Motor neuron (in vitro differentiated cells): ENCODE measurements around the gene HIPK2. TPM values are rescaled to one million over a fixed set of nuclear protein-coding genes. Genes with fewer than 3 reads are reported as not detected.

Experiments used
- ATAC-seq, 8 experiments: fragments of 200-7000 bp; cut with Tn5 transposase; replicated peaks in 6 of 8; 2 replicates each; pipeline ENCODE4 v1.8.0; 2021; ENCODE audit warnings: mild to moderate bottlenecking in 8 of 8, moderate library complexity in 8 of 8
- H3K27ac ChIP-seq, 2 donors: fragments of 250-450 bp; sonication (Bioruptor Pico); 2 replicates each; pipeline ENCODE4 v1.9.0; 2021; ENCODE audit warnings: antibody characterized with exemption in 2 of 2, mild to moderate bottlenecking in 2 of 2, moderate library complexity in 1 of 2
- H3K4me1 ChIP-seq, 2 donors: fragments of 250-450 bp; sonication (Bioruptor Pico); replicated peaks in 1 of 2; 2 replicates each; pipeline ENCODE4 v1.6.1; 2021; ENCODE audit warnings: antibody characterized with exemption in 2 of 2, mild to moderate bottlenecking in 2 of 2, moderate library complexity in 1 of 2
- H3K4me3 ChIP-seq, 5 donors: fragments of 250-450 bp; sonication (Bioruptor Pico); 2 replicates each; pipeline ENCODE4 v1.9.0; 2021; ENCODE audit warnings: antibody characterized with exemption in 5 of 5, mild to moderate bottlenecking in 5 of 5, moderate library complexity in 4 of 5
- WGBS, 10 experiments: fragments of 450-650 bp; shearing (Covaris generic); methylation state at CpG; one replicate each; pipeline ENCODE4 v1.0.0; 2022; 5-methylcytosine and 5-hydroxymethylcytosine counted together
- in situ Hi-C, 9 experiments: fragments of 400-800 bp; cut with MboI; loops; one replicate each; pipeline ENCODE4 v1.15.0; 2021; ENCODE audit warnings: low sequenced_read_pairs in 9 of 9, low pct_unique_long_range_greater_than_20kb in 2 of 9; ENCODE audit not compliant: unreplicated experiment in 9 of 9
- total RNA-seq, 8 experiments: library from RNA; unstranded; fragments of 300-600 nt; gene quantifications; 2 replicates each; pipeline versions ENCODE4 v1.2.3 to v1.2.4, GENCODE V29; 2022

HIPK2 gene
- total RNA-seq, 8 experiments from 2014 or later, result 2.0 to 34.9 (median 15.8) TPM

- no peak overlapping the region for H3K27ac ChIP-seq
- in situ Hi-C loops, result no loop called here
- no peak for ATAC-seq
- H3K4me3 ChIP-seq, result no peak overlapping the region
- peaks cover 0 to 4% of the 10 kb centered on the region in 2 donors for H3K4me1 ChIP-seq
Measured at GRCh38 chr7:139687211-139687954, 90.4 kb downstream of the HIPK2 start.

DNA sequence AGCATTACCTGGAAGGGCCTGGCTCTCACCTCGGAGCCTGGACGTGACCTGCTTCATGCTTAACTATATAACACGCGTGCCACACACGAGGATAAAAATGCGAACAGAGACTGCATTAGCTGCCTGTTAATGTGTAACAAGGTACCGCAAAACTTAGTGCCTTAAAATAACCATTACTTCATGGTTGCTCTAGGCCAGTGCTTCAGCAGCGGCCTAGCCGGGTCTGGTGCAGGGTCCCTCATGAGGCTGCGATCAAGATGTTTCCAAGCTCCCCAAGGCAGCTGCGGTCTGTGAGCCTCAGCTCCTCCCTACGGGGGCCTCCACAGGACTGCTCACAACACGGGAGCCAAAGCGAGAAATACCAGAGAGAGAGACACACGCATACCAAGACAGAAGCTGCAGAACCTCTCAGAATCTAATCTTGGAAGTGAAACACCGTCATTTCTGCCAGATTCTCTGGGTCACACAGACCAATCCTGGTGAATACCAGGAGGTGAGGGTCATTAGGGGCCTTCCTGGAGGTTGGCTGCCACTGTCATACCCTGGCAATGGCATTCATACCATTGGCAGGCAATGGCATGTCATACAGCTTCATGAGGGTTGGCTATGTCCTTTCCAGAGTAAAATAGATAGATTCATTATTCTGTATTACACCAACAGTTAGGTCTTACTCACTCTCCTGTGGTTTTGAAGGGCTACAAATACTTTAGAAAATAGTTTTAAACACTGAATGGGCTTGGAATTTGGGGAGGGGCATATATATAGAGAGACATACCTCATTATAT is 94.5 kb downstream of the HIPK2 start:
- Histone ChIP-seq H3K4me1 (peaks cover 0 to 9% of the 10 kb centered on the region in 2 donors), H3K27ac (no peak overlapping the region), H3K4me3 (no peak overlapping the region)
- ATAC-seq, result no peak
- 32 to 94% (median 86%) methylated on average over 1 to 13 of the region's 16 CpGs; no CpG with 5 or more reads in 1 of the 10 experiments for WGBS, 10 experiments
- in situ Hi-C loops, result no loop called here

- ATAC-seq, result peak in 6 of 8 experiments; percentile 26 to 73 (median 63)
- Histone ChIP-seq H3K4me1 (peaks cover 0 to 9% of the 10 kb centered on the region in 2 donors), H3K4me3 (no peak overlapping the region), H3K27ac (no peak overlapping the region)
- 35 to 100% (median 80%) methylated on average over 1 to 5 of the region's 9 CpGs; no CpG with 5 or more reads in 3 of the 10 experiments for WGBS, 10 experiments
- in situ Hi-C loops, result no loop called here
Measured at GRCh38 chr7:139682136-139683013, 95.4 kb downstream of the HIPK2 start.

GRCh38 chr7:139681812-139682135 is 96.0 kb downstream of the HIPK2 start:
- ATAC-seq, result no peak
- in situ Hi-C loops, result no loop called here
- WGBS, 10 experiments, result 0 to 100% (median 98%) methylated on average over 1 to 3 of the region's 4 CpGs; no CpG with 5 or more reads in 6 of the 10 experiments
- Histone ChIP-seq H3K27ac (no peak overlapping the region), H3K4me3 (no peak overlapping the region), H3K4me1 (peaks cover 0 to 9% of the 10 kb centered on the region in 2 donors)

GRCh38 chr7:139681463-139681755 is 96.4 kb downstream of the HIPK2 start:
- Histone ChIP-seq H3K27ac (no peak overlapping the region), H3K4me1 (peaks cover 0 to 9% of the 10 kb centered on the region in 2 donors), H3K4me3 (no peak overlapping the region)
- in situ Hi-C loops, result no loop called here
- ATAC-seq, result no peak
- 89 to 100% (median 98%) methylated on average over 2 to 6 of the region's 6 CpGs; no CpG with 5 or more reads in 2 of the 10 experiments for WGBS, 10 experiments

DNA sequence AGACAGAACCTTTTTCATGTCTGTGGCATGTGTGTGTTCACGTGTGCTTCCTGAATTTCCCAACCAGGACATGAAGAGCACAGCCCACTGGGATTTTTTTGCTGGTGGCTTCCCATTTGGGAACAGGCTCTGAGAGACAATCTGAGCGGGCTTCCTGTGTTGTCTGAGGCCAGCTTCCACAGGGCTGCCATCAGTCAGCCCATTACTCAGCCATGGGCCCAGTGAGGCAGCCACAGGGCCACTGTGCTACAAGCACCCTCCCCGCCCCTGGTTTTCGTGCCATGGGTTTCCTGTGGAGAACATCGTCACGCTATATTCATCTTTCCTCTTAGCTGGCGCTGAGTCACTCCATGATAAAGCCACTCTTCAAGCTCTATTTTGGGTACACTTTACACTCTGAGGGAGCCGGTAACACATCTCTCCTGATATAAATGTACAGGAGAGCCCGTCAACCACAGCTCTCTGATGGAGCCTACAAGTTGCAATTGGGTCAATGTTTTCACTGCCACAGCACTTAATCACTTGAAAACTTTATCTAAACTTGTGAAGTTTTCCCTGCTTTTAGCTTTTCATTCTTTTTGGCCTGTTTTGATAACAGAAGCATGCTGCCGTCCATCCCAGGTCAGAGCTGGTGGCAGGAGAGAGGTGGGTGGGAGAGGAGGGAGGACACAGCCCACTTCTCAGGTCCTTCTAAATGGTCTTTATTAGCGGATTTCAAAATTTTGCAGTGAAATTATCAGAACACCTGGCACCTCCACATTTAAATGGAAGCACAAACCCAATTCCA is 96.9 kb downstream of the HIPK2 start:
- in situ Hi-C loops, result no loop called here
- H3K4me1 ChIP-seq, result peaks cover 0 to 9% of the 10 kb centered on the region in 2 donors
- no peak overlapping the region for H3K4me3 ChIP-seq
- 18 to 100% (median 80%) methylated on average over 1 to 6 of the region's 11 CpGs; no CpG with 5 or more reads in 1 of the 10 experiments for WGBS, 10 experiments
- peak in 3 of 8 experiments; percentile 22 to 84 (median 80) for ATAC-seq
- H3K27ac ChIP-seq, result no peak overlapping the region

DNA sequence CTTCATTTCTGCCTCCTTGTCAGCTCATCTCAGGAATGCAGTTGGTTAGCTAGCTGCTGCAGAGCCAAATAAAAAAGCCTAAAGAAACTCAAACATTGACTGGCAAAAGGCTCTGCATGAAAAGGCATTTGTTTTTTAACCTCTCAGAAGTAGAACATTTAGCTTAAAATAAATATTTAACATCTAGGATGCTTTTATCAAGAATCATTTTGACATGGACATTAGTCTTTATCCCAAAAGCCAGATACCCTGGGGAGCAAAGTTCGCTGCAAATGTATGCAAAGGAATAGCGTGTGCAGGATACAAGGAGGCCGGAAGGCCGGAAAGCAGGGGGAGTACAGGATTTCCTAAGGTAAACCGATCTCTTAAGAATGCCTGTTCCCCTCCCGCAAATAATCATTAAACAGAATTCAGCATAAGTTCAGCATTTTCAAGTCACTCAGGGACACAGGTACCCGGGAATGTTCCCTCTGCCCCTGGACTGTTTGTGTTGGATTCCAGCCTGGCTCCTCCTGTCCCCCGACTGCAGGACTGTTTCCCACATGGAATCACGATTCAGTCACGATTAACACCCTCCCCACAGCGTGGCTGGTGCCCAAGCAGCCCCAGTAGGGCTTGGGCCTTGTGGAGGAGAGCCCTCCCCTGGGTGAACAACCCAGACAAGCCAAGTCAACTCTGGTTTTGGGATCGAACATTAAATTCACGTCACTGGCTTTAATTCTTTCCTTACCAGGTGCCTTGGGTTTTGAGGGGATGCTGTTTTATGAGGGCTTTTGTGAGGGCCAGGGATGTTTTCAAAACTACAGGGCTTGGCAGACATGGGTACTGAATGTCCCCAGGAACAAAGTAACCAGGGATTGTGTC is 97.8 kb downstream of the HIPK2 start:
- peak in 1 of 8 experiments; percentile 56 for ATAC-seq
- WGBS, 10 experiments, result 34 to 77% (median 53%) methylated on average over 3 to 13 of the region's 13 CpGs; no CpG with 5 or more reads in 2 of the 10 experiments
- H3K27ac ChIP-seq, result no peak overlapping the region
- in situ Hi-C loops, result no loop called here
- peaks cover 0 to 9% of the 10 kb centered on the region in 2 donors for H3K4me1 ChIP-seq
- no peak overlapping the region for H3K4me3 ChIP-seq

- Histone ChIP-seq H3K27ac (no peak overlapping the region), H3K4me1 (peaks cover 7 to 18% of the 10 kb centered on the region in 2 donors), H3K4me3 (no peak overlapping the region)
- in situ Hi-C loops, result no loop called here
- no peak for ATAC-seq
- WGBS, 10 experiments, result 80 to 100% (median 100%) methylated on average over 1 to 2 of the region's 2 CpGs; no CpG with 5 or more reads in 1 of the 10 experiments
Measured at GRCh38 chr7:139676390-139676789, 101.4 kb downstream of the HIPK2 start.

DNA sequence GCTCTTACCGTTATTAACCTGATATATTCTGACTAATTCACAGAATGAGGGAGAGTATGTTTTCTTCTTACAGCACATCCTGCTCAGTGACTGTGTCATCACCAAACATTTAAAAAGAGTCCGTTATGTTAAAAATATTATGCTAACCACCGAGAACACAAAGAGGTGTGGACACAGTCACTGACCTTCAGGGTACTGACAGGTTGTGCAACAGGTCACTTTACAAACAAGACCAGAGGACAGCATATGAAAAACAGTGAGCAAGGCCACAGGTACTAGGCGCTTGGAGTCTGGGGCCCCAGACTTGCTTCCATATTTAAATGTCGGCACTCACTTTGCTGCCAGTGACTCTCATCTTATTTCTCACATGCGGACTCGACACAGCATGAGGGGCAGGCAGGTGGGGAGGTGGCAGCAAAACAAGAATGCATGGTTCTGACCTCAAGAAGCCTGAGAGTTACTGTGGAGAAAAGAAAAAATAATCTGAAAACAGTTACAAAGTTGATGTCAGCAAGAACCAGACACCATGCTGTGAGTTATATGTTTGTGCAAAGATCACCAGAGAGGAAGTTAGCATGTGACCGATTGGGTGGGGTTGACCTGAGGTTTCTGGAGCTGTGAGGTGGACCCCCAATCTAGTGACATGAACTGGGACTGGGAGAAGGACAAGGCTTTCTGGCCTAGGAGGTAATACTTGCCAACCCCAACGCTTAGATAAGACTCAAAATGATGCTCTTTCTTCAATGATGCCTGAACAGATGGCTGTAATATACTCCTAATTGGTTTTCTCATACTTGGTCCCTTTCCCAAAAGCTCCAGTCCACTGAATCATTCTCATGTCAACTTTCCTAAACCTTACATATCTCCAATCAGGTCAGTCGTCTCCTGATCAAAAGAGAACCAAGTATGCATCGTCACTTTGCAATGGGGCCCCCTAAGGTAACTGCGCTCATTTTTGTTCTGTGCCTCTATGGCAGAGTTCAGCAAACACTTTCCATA is 102.4 kb downstream of the HIPK2 start:
- Histone ChIP-seq H3K27ac (no peak overlapping the region), H3K4me1 (peaks cover 7 to 14% of the 10 kb centered on the region in 2 donors), H3K4me3 (no peak overlapping the region)
- in situ Hi-C loops, result no loop called here
- WGBS, 10 experiments, result 47 to 83% (median 80%) methylated on average over 1 to 9 of the region's 12 CpGs; no CpG with 5 or more reads in 1 of the 10 experiments
- ATAC-seq, result no peak

DNA sequence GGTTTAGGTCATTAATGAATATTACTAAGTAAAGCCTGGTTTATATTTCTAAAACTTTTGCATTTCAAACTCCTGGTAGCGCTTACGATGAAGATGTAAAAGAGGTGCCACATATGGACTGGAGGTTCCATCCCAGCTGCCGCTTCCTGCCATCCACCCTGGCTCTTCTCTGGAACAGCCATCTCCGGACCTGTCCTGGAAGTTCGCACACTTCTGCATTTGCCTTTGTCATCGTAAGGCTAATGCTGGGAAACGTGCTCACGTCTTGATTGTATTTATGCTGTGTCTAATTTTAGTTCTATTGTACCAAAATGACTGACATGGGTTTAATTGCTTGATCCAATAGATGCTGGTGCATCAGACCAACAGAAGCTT is 103.1 kb downstream of the HIPK2 start:
- Histone ChIP-seq H3K4me3 (no peak overlapping the region), H3K4me1 (peaks cover 7 to 9% of the 10 kb centered on the region in 2 donors), H3K27ac (no peak overlapping the region)
- in situ Hi-C loops, result no loop called here
- 45 to 100% (median 71%) methylated on average over 1 to 7 of the region's 8 CpGs; no CpG with 5 or more reads in 2 of the 10 experiments for WGBS, 10 experiments
- ATAC-seq, result no peak

DNA sequence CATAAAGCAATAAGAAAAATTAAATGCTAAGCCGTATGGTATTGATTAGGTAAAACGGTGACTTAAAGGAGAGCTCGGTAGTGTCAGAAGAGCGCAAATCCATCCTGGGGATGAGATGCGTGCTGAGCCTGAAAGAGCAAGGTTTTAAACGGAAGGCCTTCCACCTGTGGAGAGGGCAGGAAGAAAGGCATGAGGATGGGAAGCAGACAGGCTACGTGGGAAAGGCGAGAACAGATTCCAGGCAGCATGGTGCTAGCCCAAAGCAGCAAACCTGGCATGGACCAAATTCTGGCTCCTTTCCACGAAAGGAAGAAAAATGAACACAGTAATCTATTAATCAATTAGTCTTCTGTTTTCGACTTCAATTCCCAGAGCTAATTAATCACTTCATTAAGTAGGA is 103.5 kb downstream of the HIPK2 start:
- ATAC-seq, result no peak
- Histone ChIP-seq H3K4me3 (no peak overlapping the region), H3K4me1 (peaks cover 7 to 9% of the 10 kb centered on the region in 2 donors), H3K27ac (no peak overlapping the region)
- WGBS, 10 experiments, result 70 to 93% (median 78%) methylated on average over 2 to 9 of the region's 10 CpGs; no CpG with 5 or more reads in 1 of the 10 experiments
- in situ Hi-C loops, result no loop called here
